SK-N-SH (cell line): Measurements from ENCODE around the gene MCC. TPM values are rescaled to one million over a fixed set of nuclear protein-coding genes. Genes with fewer than 3 reads are reported as not detected.

ENCODE experiments used
- CTCF ChIA-PET: fragments of 300-600, 350-600 bp; formaldehyde crosslinking; extraction: SDS; loops from one replicate; lab custom pipeline; 2021; lab: Yijun Ruan, JAX
- POLR2A ChIA-PET: fragments of 350-600 bp; sonication (Branson Sonifier 250); formaldehyde crosslinking; extraction: SDS; loops from one replicate; lab custom pipeline; 2020; ENCODE audit warnings: antibody characterized with exemption, inconsistent platforms; lab: Yijun Ruan, JAX
- DNase-seq: peaks from one replicate; pipeline ENCODE4 v3.0.0; 2012
- H2AFZ ChIP-seq: fragments of 200-600 bp; sonication (generic); 2 replicates; pipeline ENCODE4 v1.8.1; 2016; ENCODE audit warnings: antibody characterized with exemption, mild to moderate bottlenecking, low read depth
- H3F3A ChIP-seq: fragments of 200-600 bp; sonication (generic); replicated peaks from 2 replicates; pipeline ENCODE3; 2016; ENCODE audit warnings: antibody characterized with exemption, mild to moderate bottlenecking; ENCODE audit not compliant: insufficient read depth
- H3K27ac ChIP-seq, 2 experiments: fragments of 200-500 bp in 1 of 2; fragments of 200-600 bp in 1 of 2; sonication (Bioruptor generic) in 1 of 2; sonication (generic), shearing (Covaris generic) in 1 of 2; 2 replicates each; pipeline versions ENCODE4 v1.5.1 to v1.6.1; 2014 to 2016; ENCODE audit warnings: low read depth in 2 of 2, inconsistent platforms in 1 of 2, low read length in 1 of 2, mild to moderate bottlenecking in 1 of 2, mixed read lengths in 1 of 2
- H3K27me3 ChIP-seq: fragments of 200-600 bp; sonication (generic), shearing (Covaris generic); 2 replicates; pipeline ENCODE4 v1.6.1; 2016; ENCODE audit warnings: mixed run types; ENCODE audit not compliant: insufficient read depth
- H3K36me3 ChIP-seq, 2 experiments: fragments of 200-500 bp in 1 of 2; fragments of 200-600 bp in 1 of 2; sonication (Bioruptor generic) in 1 of 2; sonication (generic) in 1 of 2; replicated peaks in 1 of 2; 2 replicates each; pipeline versions ENCODE3 to v1.5.1; 2014 to 2016; ENCODE audit warnings: low read length in 1 of 2, mild to moderate bottlenecking in 1 of 2; ENCODE audit not compliant: insufficient read depth in 2 of 2, control insufficient read depth in 1 of 2
- H3K4me1 ChIP-seq, 2 experiments: fragments of 200-500 bp in 1 of 2; fragments of 200-600 bp in 1 of 2; sonication (Bioruptor generic) in 1 of 2; sonication (generic), shearing (Covaris generic) in 1 of 2; 2 replicates each; pipeline versions ENCODE4 v1.5.1 to v1.6.1; 2014 to 2016; ENCODE audit warnings: low read depth in 1 of 2, low read length in 1 of 2, mixed run types in 1 of 2; ENCODE audit not compliant: insufficient read depth in 2 of 2, control insufficient read depth in 1 of 2
- H3K4me2 ChIP-seq: fragments of 200-600 bp; sonication (generic), shearing (Covaris generic); 2 replicates; pipeline ENCODE4 v1.6.1; 2017; ENCODE audit warnings: mixed run types
- H3K4me3 ChIP-seq, 2 experiments: fragments of 200-500 bp in 1 of 2; fragments of 200-600 bp in 1 of 2; sonication (Bioruptor generic) in 1 of 2; sonication (generic), shearing (Covaris generic) in 1 of 2; 2 replicates each; pipeline versions ENCODE4 v1.5.1 to v1.8.1; 2014 to 2016; ENCODE audit warnings: low read depth in 2 of 2, inconsistent platforms in 1 of 2, low read length in 1 of 2, mild to moderate bottlenecking in 1 of 2, mixed read lengths in 1 of 2, moderate library complexity in 1 of 2
- H3K79me2 ChIP-seq: fragments of 200-600 bp; sonication (generic); 2 replicates; pipeline ENCODE4 v1.8.1; 2017; ENCODE audit warnings: mild to moderate bottlenecking; ENCODE audit not compliant: insufficient read depth
- H3K9ac ChIP-seq: fragments of 200-600 bp; sonication (generic); 2 replicates; pipeline ENCODE4 v1.6.1; 2017; ENCODE audit warnings: mixed run types
- H3K9me2 ChIP-seq: fragments of 200-600 bp; sonication (generic); 2 replicates; pipeline ENCODE4 v1.6.1; 2017; ENCODE audit warnings: mixed run types
- H3K9me3 ChIP-seq: fragments of 200-600 bp; sonication (generic); 2 replicates; pipeline ENCODE4 v1.6.1; 2017; ENCODE audit warnings: mixed run types, mild to moderate bottlenecking, moderate library complexity
- H4K20me1 ChIP-seq: fragments of 200-600 bp; sonication (generic); 2 replicates; pipeline ENCODE4 v1.6.1; 2017; ENCODE audit warnings: mild to moderate bottlenecking, mixed run types; ENCODE audit not compliant: insufficient read depth
- CHD2 ChIP-seq: fragments of 150-350 bp; IDR thresholded peaks from 2 replicates; pipeline ENCODE4 v1.6.1; 2018; ENCODE audit warnings: low read length; ENCODE audit not compliant: partially characterized antibody
- ELF1 ChIP-seq: IDR thresholded peaks from 2 replicates; pipeline ENCODE4 v1.4.0; 2012
- EP300 ChIP-seq, 2 experiments: IDR thresholded peaks; 2 replicates each; pipeline versions ENCODE4 v1.4.0 to v1.6.1; 2012; ENCODE audit warnings: borderline replicate concordance in 1 of 2, low read depth in 1 of 2, low read length in 1 of 2
- EZH2phosphoT487 ChIP-seq: fragments of 200-600 bp; sonication (generic); IDR thresholded peaks from 2 replicates; pipeline ENCODE4 v1.6.1; 2017; ENCODE audit warnings: low read depth, mixed run types, mild to moderate bottlenecking, antibody characterized with exemption, moderate library complexity, borderline replicate concordance
- FOXJ3 ChIP-seq: sonication (generic); formaldehyde crosslinking; IDR thresholded peaks from 2 replicates; pipeline ENCODE4 v1.5.1; 2020; ENCODE audit warnings: mild to moderate bottlenecking, missing genetic modification reagents
- FOXM1 ChIP-seq: IDR thresholded peaks from 2 replicates; pipeline ENCODE4 v1.4.0; 2012; ENCODE audit warnings: low read depth, mild to moderate bottlenecking
- GABPA ChIP-seq: IDR thresholded peaks from 2 replicates; pipeline ENCODE4 v1.4.0; 2012; ENCODE audit warnings: low read depth, mild to moderate bottlenecking
- JUND ChIP-seq: IDR thresholded peaks from 2 replicates; pipeline ENCODE4 v1.4.0; 2012
- POLR2AphosphoS5 ChIP-seq: IDR thresholded peaks from 2 replicates; pipeline ENCODE4 v1.6.1; 2012; ENCODE audit warnings: low read depth, low read length
- RAD21 ChIP-seq: IDR thresholded peaks from 2 replicates; pipeline ENCODE4 v1.6.1; 2012; ENCODE audit warnings: mild to moderate bottlenecking, low read length
- RXRA ChIP-seq: IDR thresholded peaks from 2 replicates; pipeline ENCODE4 v1.4.0; 2012; ENCODE audit warnings: low read depth, mild to moderate bottlenecking, borderline replicate concordance
- TAF1 ChIP-seq: IDR thresholded peaks from 2 replicates; pipeline ENCODE4 v1.6.1; 2012; ENCODE audit warnings: low read depth, mild to moderate bottlenecking, low read length, moderate library complexity, borderline replicate concordance
- TEAD4 ChIP-seq: IDR thresholded peaks from 2 replicates; pipeline ENCODE4 v1.4.0; 2012; ENCODE audit warnings: mild to moderate bottlenecking, borderline replicate concordance; ENCODE audit not compliant: insufficient read depth
- YY1 ChIP-seq: IDR thresholded peaks from 2 replicates; pipeline ENCODE4 v1.4.0; 2012; ENCODE audit warnings: low read depth, mild to moderate bottlenecking
- whole genome bisulfite sequencing: methylation state at CpG from one replicate; pipeline ENCODE4 v1.1.6; 2017; ENCODE audit warnings: low lambda C conversion rate; 5-methylcytosine and 5-hydroxymethylcytosine counted together
- polyA plus RNA-seq, 3 experiments: library from polyadenylated mRNA; depleted of rRNA; stranded (reverse); fragments of >200 nt; gene quantifications; 2 replicates each; pipeline ENCODE4 v1.2.3, GENCODE V29; 2012
- TF ChIP-seq, protein P1 (sequence below): IDR thresholded peaks from 2 replicates; pipeline ENCODE4 v1.4.0; 2012; ENCODE audit warnings: low read depth, borderline replicate concordance
- TF ChIP-seq, protein P2 (sequence below): IDR thresholded peaks from 2 replicates; pipeline ENCODE4 v1.4.0; 2012; ENCODE audit warnings: low read depth
- TF ChIP-seq, protein P3 (sequence below): fragments of 200-600 bp; sonication (generic); IDR thresholded peaks from 2 replicates; pipeline ENCODE4 v1.6.1; 2017; ENCODE audit warnings: antibody characterized with exemption, mild to moderate bottlenecking, moderate library complexity
- TF ChIP-seq, protein P4 (sequence below): IDR thresholded peaks from 2 replicates; pipeline ENCODE4 v1.6.1; 2012; ENCODE audit warnings: mild to moderate bottlenecking, low read depth, low read length, moderate library complexity
- TF ChIP-seq, protein P5 (sequence below): fragments of 150-350 bp; IDR thresholded peaks from 2 replicates; pipeline ENCODE4 v1.6.1; 2017; ENCODE audit warnings: antibody characterized with exemption, low read length, low read depth, borderline replicate concordance

Gene MCC
- polyA plus RNA-seq, 1 of the 3 experiments (the other 2 are of a cell fraction) = 3.6 TPM

DNA sequence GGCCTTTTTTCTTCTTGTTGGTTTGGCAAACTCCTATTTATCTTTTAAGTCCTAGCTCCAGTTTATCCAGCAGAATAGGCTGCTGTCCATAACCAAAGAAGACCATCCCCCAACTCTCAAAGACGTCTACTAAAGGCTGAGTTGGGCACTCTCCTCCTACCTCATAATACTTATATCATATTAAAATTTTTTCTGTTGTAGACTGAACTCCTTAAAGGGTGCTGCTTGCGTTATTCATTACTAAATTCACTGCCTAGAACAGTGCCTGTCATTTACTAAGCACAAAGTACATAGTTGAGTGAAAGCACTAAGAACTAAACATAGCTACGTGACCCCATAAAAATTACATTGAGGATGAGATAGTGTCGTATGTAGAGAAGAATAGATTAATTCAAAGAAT is 490.0 kb downstream of the MCC start:
- Histone ChIP-seq H4K20me1 (peaks cover 21% of the 10 kb centered on the region), H3K4me3 (no peak overlapping the region), H3K9ac (no peak overlapping the region), H3K4me1 (peaks cover 0 to 9% of the 10 kb centered on the region in 2 experiments; a peak in 1 of 4 replicates), H3K27me3 (no peaks in the 10 kb centered on the region), H3K9me2 (no peaks in the 10 kb centered on the region), H3K27ac (no peak overlapping the region), H3K9me3 (no peaks in the 10 kb centered on the region), H3K79me2 (peaks cover 68% of the 10 kb centered on the region), H3F3A (peaks cover 22% of the 10 kb centered on the region), H3K36me3 (peaks cover 41 to 70% of the 10 kb centered on the region in 2 experiments), H3K4me2 (no peak overlapping the region), H2AFZ (no peak overlapping the region)
- ChIA-PET CTCF (interaction anchor here (3.7 to 5.1 kb wide), 2 partner anchors 12 to 514 kb away, joined by 46 to 77 read pairs; partner anchors contain the start of gene YTHDC2), POLR2A (no interaction called here)
- TF ChIP-seq GABPA = no peak
- TF ChIP-seq FOXM1 = no peak
- no peak for TF ChIP-seq FOXJ3 (CRISPR knock-in tag)
- no peak for TF ChIP-seq TEAD4
- WGBS = 97% methylated on average over 4 of the region's 4 CpGs
- DNase-seq = no peak

DNA sequence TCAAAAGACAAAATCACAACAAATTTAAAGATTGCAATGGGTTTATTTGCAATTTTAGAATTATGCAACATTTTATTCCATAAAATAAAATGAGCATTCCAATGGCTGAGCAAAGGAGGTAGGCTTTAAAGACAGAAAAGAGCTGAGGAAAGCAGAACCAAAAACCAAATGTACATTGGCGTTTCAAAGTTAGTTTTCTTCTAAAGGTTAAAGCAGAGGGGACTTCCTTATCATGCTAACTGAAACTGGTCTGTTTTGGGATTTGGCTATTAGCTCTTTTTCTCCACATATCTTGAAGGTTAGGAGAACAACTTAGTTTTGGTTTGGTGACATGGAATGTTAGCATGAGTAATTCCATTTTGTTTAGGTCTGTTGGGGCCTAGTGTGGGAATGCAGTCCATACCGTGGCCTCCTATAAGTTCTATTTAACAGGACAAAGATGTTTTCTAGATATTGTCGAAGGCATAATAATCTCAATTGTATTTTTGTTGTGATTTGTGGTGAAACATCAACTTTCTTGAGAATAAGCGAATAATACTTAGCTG is 491.4 kb downstream of the MCC start:
- H3K27me3 ChIP-seq = no peaks in the 10 kb centered on the region
- WGBS = 96% methylated on average over 4 of the region's 4 CpGs
- H3K4me3 ChIP-seq = no peak overlapping the region
- no peak overlapping the region for H3K9ac ChIP-seq
- H3K4me2 ChIP-seq = no peak overlapping the region
- H3K4me1 ChIP-seq = no peaks in the 10 kb centered on the region; a peak in 1 of 4 replicates
- TF ChIP-seq FOXJ3 (CRISPR knock-in tag) (no peak), TAF1 (no peak), RXRA (no peak), JUND (no peak), POLR2AphosphoS5 (no peak), EP300 (IDR thresholded peaks at IDR 0.05; ENCODE audit: borderline replicate concordance in 1 of 2, low read depth in 1 of 2, low read length in 1 of 2) (no peak), ELF1 (no peak), YY1 (no peak), CHD2 (no peak), EZH2phosphoT487 (no peak), RAD21 (no peak)
- TF ChIP-seq, protein P1, sequence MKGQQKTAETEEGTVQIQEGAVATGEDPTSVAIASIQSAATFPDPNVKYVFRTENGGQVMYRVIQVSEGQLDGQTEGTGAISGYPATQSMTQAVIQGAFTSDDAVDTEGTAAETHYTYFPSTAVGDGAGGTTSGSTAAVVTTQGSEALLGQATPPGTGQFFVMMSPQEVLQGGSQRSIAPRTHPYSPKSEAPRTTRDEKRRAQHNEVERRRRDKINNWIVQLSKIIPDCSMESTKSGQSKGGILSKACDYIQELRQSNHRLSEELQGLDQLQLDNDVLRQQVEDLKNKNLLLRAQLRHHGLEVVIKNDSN = no peak
- TF ChIP-seq, protein P2, sequence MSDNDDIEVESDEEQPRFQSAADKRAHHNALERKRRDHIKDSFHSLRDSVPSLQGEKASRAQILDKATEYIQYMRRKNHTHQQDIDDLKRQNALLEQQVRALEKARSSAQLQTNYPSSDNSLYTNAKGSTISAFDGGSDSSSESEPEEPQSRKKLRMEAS = no peak
- TF ChIP-seq, protein P3, sequence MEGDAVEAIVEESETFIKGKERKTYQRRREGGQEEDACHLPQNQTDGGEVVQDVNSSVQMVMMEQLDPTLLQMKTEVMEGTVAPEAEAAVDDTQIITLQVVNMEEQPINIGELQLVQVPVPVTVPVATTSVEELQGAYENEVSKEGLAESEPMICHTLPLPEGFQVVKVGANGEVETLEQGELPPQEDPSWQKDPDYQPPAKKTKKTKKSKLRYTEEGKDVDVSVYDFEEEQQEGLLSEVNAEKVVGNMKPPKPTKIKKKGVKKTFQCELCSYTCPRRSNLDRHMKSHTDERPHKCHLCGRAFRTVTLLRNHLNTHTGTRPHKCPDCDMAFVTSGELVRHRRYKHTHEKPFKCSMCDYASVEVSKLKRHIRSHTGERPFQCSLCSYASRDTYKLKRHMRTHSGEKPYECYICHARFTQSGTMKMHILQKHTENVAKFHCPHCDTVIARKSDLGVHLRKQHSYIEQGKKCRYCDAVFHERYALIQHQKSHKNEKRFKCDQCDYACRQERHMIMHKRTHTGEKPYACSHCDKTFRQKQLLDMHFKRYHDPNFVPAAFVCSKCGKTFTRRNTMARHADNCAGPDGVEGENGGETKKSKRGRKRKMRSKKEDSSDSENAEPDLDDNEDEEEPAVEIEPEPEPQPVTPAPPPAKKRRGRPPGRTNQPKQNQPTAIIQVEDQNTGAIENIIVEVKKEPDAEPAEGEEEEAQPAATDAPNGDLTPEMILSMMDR = no peak
- TF ChIP-seq, protein P4, sequence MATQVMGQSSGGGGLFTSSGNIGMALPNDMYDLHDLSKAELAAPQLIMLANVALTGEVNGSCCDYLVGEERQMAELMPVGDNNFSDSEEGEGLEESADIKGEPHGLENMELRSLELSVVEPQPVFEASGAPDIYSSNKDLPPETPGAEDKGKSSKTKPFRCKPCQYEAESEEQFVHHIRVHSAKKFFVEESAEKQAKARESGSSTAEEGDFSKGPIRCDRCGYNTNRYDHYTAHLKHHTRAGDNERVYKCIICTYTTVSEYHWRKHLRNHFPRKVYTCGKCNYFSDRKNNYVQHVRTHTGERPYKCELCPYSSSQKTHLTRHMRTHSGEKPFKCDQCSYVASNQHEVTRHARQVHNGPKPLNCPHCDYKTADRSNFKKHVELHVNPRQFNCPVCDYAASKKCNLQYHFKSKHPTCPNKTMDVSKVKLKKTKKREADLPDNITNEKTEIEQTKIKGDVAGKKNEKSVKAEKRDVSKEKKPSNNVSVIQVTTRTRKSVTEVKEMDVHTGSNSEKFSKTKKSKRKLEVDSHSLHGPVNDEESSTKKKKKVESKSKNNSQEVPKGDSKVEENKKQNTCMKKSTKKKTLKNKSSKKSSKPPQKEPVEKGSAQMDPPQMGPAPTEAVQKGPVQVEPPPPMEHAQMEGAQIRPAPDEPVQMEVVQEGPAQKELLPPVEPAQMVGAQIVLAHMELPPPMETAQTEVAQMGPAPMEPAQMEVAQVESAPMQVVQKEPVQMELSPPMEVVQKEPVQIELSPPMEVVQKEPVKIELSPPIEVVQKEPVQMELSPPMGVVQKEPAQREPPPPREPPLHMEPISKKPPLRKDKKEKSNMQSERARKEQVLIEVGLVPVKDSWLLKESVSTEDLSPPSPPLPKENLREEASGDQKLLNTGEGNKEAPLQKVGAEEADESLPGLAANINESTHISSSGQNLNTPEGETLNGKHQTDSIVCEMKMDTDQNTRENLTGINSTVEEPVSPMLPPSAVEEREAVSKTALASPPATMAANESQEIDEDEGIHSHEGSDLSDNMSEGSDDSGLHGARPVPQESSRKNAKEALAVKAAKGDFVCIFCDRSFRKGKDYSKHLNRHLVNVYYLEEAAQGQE = no peak
- TF ChIP-seq, protein P5, sequence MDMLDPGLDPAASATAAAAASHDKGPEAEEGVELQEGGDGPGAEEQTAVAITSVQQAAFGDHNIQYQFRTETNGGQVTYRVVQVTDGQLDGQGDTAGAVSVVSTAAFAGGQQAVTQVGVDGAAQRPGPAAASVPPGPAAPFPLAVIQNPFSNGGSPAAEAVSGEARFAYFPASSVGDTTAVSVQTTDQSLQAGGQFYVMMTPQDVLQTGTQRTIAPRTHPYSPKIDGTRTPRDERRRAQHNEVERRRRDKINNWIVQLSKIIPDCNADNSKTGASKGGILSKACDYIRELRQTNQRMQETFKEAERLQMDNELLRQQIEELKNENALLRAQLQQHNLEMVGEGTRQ = no peak
- DNase-seq = no peak
- H3K9me3 ChIP-seq = no peaks in the 10 kb centered on the region
- POLR2A ChIA-PET = no interaction called here
- CTCF ChIA-PET = interaction anchor here (0.5 to 5.1 kb wide), 77 partner anchors 8 to 611 kb away, joined by 3 to 77 read pairs (median 5); partner anchors contain the start of genes DCP2, MCC, REEP5 and YTHDC2
- no peak overlapping the region for H2AFZ ChIP-seq
- H4K20me1 ChIP-seq = peaks cover 17% of the 10 kb centered on the region
- H3K9me2 ChIP-seq = no peaks in the 10 kb centered on the region
- H3F3A ChIP-seq = peaks cover 20% of the 10 kb centered on the region
- H3K79me2 ChIP-seq = peaks cover 80% of the 10 kb centered on the region
- no peak overlapping the region for H3K27ac ChIP-seq
- peaks cover 44 to 64% of the 10 kb centered on the region in 2 experiments for H3K36me3 ChIP-seq
